Activated naive CD4-positive, alpha-beta T cell treated with anti-CD3 and anti-CD28 coated beads, Interleukin-2, amount 50 U/mL, for 24 hours (primary cell): ENCODE data around the gene CTNNA3.

Experiments
- H3K27ac Mint-ChIP-seq: one replicate; pipeline ENCODE4 v1.8.0; 2021; ENCODE audit warnings: mild to moderate bottlenecking, mixed read lengths
- H3K27me3 Mint-ChIP-seq: one replicate; pipeline ENCODE4 v1.8.0; 2021; ENCODE audit warnings: mixed read lengths
- H3K36me3 Mint-ChIP-seq: one replicate; pipeline ENCODE4 v1.8.0; 2021; ENCODE audit warnings: mixed read lengths
- H3K4me1 Mint-ChIP-seq: one replicate; pipeline ENCODE4 v1.8.0; 2021; ENCODE audit warnings: mixed read lengths
- H3K4me3 Mint-ChIP-seq: one replicate; pipeline ENCODE4 v1.8.0; 2021; ENCODE audit warnings: mild to moderate bottlenecking, mixed read lengths
- H3K9me3 Mint-ChIP-seq: one replicate; pipeline ENCODE4 v1.8.0; 2021; ENCODE audit warnings: mixed read lengths

The CTNNA3 gene

DNA sequence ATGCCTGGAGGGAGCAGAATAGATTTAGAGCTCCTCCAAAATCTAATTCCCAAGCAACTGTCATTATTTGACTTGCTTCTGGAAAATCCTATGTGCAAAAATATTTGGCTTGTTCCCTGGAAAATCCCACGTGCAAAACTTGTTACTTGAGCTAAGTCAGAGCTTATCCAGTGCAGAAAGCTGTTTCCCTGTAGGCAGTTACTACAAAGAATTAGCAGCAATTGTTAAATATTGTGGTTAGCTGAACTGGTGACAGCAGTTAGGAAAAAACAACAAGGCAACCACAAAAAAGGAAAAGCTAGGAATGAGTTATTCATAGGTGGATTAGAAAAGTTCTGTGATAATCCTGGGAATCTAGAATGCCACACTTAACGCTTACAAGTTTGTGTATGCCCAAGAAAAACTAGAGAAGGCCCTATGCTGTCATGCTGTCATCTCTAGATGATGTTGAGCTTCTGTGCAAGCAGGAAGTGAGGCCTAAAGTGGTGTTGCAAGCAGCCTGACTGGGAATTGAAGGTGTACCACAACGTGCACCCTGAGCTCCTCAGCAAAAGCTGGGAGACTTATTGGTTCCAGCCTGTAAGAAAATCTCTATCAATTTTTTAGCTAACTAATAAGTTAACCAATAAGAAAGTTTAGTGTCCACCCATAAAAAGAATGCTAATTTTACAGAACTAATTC is 1508.8 kb downstream of the CTNNA3 start:
- Mint-ChIP-seq H3K36me3 (no peaks in the 10 kb centered on the region), H3K4me1 (no peaks in the 10 kb centered on the region), H3K4me3 (no peak overlapping the region), H3K27me3 (no peaks in the 10 kb centered on the region), H3K27ac (no peak overlapping the region), H3K9me3 (no peaks in the 10 kb centered on the region)

DNA sequence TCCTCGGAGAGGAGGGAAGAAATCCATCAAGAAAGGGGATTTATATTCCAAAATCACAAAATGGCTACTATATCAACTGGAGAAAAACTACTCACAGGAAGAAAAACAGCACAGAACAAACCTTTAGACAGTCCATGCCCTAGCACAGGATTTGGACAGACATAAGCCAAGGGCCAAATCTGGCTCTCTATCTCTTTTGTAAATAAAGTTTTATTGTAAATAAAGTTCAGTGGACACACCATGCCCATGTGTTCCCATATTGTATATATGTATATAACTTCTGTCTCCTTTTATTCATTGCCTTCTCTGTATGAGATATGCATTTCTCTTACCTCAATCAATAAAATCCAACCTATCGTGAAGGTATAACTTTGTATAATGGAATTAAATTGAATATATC is 1513.0 kb downstream of the CTNNA3 start:
- Mint-ChIP-seq H3K4me3 (no peak overlapping the region), H3K4me1 (no peaks in the 10 kb centered on the region), H3K36me3 (no peaks in the 10 kb centered on the region), H3K27ac (no peak overlapping the region), H3K27me3 (no peaks in the 10 kb centered on the region), H3K9me3 (no peaks in the 10 kb centered on the region)

GRCh38 chr10:66180581-66181318 is 1515.2 kb downstream of the CTNNA3 start:
- H3K9me3 Mint-ChIP-seq, result no peaks in the 10 kb centered on the region
- H3K27ac Mint-ChIP-seq, result no peak overlapping the region
- no peaks in the 10 kb centered on the region for H3K27me3 Mint-ChIP-seq
- no peaks in the 10 kb centered on the region for H3K36me3 Mint-ChIP-seq
- H3K4me1 Mint-ChIP-seq, result no peaks in the 10 kb centered on the region
- no peak overlapping the region for H3K4me3 Mint-ChIP-seq

DNA sequence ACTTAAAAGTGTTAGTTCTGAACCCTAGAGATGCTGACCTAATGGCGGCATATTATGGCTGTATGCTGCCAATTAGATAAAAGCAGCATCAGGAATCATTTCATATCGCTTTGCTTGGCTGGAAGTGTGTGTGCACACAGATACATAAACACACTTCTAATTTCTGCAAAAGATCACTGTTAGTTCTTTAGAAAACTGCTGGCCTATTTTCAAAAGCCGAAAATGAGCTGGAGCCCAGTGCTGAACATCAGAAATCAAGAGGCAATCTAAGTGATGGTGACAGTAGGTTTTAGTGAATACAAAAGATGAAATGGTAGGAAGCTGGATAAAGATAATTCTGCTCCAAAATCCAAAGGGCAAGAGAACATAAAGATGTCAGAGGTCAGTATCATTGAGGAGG is 1516.0 kb downstream of the CTNNA3 start:
- Mint-ChIP-seq H3K27me3 (no peaks in the 10 kb centered on the region), H3K9me3 (no peaks in the 10 kb centered on the region), H3K4me1 (no peaks in the 10 kb centered on the region), H3K36me3 (no peaks in the 10 kb centered on the region), H3K4me3 (no peak overlapping the region), H3K27ac (no peak overlapping the region)

DNA sequence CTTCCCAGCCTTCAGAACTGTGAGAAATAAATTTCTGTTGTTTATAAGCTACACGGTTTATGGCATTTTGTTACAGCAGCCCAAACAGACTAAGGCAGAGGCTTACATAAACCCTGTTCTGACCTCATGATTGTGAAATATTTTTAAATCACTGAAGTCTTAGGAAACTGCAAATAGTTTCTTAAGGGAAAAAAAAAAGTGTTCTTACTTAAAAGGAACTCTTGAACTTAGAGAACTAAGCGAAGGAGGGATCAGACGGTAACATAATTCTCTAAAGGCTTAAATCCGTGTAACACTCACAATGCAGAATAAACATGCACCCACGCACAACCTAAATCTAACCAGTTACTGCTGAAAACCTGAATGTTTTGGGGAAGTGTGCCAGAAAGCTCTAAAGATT is 1519.2 kb downstream of the CTNNA3 start:
- Mint-ChIP-seq H3K27me3 (peaks cover 2% of the 10 kb centered on the region), H3K36me3 (no peaks in the 10 kb centered on the region), H3K4me1 (no peaks in the 10 kb centered on the region), H3K27ac (no peak overlapping the region), H3K9me3 (no peaks in the 10 kb centered on the region), H3K4me3 (no peak overlapping the region)

GRCh38 chr10:66167816-66168215 is 1528.2 kb downstream of the CTNNA3 start:
- Mint-ChIP-seq H3K27me3 (peaks cover 6% of the 10 kb centered on the region), H3K4me1 (no peaks in the 10 kb centered on the region), H3K9me3 (no peaks in the 10 kb centered on the region), H3K4me3 (no peak overlapping the region), H3K36me3 (no peaks in the 10 kb centered on the region), H3K27ac (no peak overlapping the region)

GRCh38 chr10:66162560-66163143 is 1533.3 kb downstream of the CTNNA3 start:
- H3K9me3 Mint-ChIP-seq, result no peaks in the 10 kb centered on the region
- no peak overlapping the region for H3K4me3 Mint-ChIP-seq
- H3K27me3 Mint-ChIP-seq, result peaks cover 1% of the 10 kb centered on the region
- H3K4me1 Mint-ChIP-seq, result no peaks in the 10 kb centered on the region
- H3K27ac Mint-ChIP-seq, result no peak overlapping the region
- H3K36me3 Mint-ChIP-seq, result no peaks in the 10 kb centered on the region

DNA sequence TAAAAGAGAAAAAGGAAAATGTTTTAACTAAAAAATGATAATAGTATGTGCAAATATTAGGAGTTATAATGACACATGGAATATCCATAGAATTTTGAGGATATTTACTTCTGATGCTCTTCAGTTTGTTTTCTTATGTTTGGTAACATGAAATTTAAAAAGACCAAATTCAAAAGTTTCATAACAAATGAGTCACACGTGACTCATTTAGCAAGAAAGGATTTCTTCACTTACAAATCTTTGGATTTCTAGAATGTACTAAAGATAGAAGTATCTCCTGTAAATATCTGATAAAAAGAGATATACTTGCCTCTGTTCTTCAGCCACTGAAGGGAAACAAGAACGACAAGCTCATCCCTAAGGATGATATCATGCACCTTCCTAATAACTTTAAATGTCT is 1544.6 kb downstream of the CTNNA3 start:
- Mint-ChIP-seq H3K36me3 (no peaks in the 10 kb centered on the region), H3K27me3 (no peaks in the 10 kb centered on the region), H3K4me1 (no peaks in the 10 kb centered on the region), H3K27ac (no peak overlapping the region), H3K9me3 (no peaks in the 10 kb centered on the region), H3K4me3 (no peak overlapping the region)

- Mint-ChIP-seq H3K27ac (no peak overlapping the region), H3K9me3 (no peaks in the 10 kb centered on the region), H3K4me1 (no peaks in the 10 kb centered on the region), H3K27me3 (no peaks in the 10 kb centered on the region), H3K4me3 (no peak overlapping the region), H3K36me3 (no peaks in the 10 kb centered on the region)
Measured at GRCh38 chr10:66148312-66148711, 1547.7 kb downstream of the CTNNA3 start.

DNA sequence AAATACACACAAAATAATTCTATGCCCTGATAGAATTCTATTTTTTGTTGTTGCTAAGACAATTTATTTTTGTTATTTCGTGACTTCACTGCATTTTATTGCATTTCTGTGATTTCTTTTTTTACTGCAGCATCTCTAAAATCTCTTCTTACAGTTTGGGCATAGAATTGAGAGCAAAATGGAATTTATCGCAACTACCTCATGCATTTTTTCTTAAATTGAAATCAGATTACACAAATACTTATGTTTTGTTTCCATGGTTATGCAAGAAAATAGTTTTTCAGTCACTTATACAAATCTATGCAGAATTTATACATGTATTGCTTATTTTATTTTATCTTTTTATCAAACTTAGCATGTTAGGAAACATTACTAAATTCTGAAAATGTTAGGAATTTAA is 1552.0 kb downstream of the CTNNA3 start:
- no peaks in the 10 kb centered on the region for H3K36me3 Mint-ChIP-seq

DNA sequence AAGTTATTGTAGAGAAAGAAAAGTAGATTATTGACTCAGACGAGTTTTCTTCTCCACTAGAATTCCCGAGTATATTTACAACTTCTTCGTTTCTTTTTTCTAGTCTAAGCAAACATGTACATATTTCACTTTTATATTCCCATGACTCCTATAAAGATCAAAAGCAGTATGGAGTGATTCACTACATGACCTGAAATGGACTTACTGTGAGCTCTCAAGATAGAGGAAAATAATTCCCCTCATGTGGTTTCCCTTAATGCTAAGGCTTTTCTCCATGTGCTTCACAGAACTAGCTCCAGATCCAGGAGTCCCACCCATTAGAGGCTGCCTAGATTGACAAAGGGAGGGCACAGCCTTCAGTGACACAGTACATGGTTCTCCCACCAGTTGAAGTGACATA is 1593.2 kb downstream of the CTNNA3 start:
- Mint-ChIP-seq H3K9me3 (no peaks in the 10 kb centered on the region), H3K36me3 (no peaks in the 10 kb centered on the region), H3K4me1 (no peaks in the 10 kb centered on the region), H3K27me3 (no peaks in the 10 kb centered on the region), H3K4me3 (no peak overlapping the region), H3K27ac (no peak overlapping the region)

More for the DNA sequence above, 1552.0 kb downstream of the CTNNA3 start:
- no peak overlapping the region for H3K4me3 Mint-ChIP-seq
- H3K9me3 Mint-ChIP-seq, result no peaks in the 10 kb centered on the region
- no peaks in the 10 kb centered on the region for H3K4me1 Mint-ChIP-seq
- H3K27me3 Mint-ChIP-seq, result no peaks in the 10 kb centered on the region
- H3K27ac Mint-ChIP-seq, result no peak overlapping the region

- H3K36me3 Mint-ChIP-seq, result no peaks in the 10 kb centered on the region
- H3K27ac Mint-ChIP-seq, result no peak overlapping the region
- H3K4me3 Mint-ChIP-seq, result no peak overlapping the region
- H3K27me3 Mint-ChIP-seq, result no peaks in the 10 kb centered on the region
- no peaks in the 10 kb centered on the region for H3K4me1 Mint-ChIP-seq
- peaks cover 5% of the 10 kb centered on the region for H3K9me3 Mint-ChIP-seq
Measured at GRCh38 chr10:66098595-66099480, 1597.2 kb downstream of the CTNNA3 start.

DNA sequence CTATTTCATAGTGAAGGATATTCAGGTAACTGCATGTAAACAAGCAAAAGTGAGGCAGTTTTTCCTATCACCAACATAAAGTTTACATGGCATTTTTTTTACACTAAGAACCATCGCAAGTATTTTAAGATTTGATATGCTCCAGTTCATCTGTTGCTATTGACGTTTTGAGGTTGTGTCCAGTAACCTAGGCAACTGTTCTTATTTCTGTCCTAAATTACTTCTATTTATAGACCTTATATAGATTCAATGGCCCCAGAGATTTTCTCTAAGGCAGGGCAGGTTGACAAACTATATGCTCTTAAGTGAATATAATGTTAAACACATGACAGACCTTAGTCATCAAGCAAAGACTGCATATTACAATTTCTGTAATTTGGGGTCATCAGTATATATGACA is 1600.4 kb downstream of the CTNNA3 start:
- H3K4me1 Mint-ChIP-seq, result no peaks in the 10 kb centered on the region
- H3K36me3 Mint-ChIP-seq, result no peaks in the 10 kb centered on the region
- peaks cover 9% of the 10 kb centered on the region for H3K9me3 Mint-ChIP-seq
- no peaks in the 10 kb centered on the region for H3K27me3 Mint-ChIP-seq
- no peak overlapping the region for H3K27ac Mint-ChIP-seq
- H3K4me3 Mint-ChIP-seq, result no peak overlapping the region

GRCh38 chr10:66085906-66086305 is 1610.1 kb downstream of the CTNNA3 start:
- no peak overlapping the region for H3K4me3 Mint-ChIP-seq
- no peaks in the 10 kb centered on the region for H3K27me3 Mint-ChIP-seq
- no peaks in the 10 kb centered on the region for H3K4me1 Mint-ChIP-seq
- H3K27ac Mint-ChIP-seq, result no peak overlapping the region
- no peaks in the 10 kb centered on the region for H3K9me3 Mint-ChIP-seq
- H3K36me3 Mint-ChIP-seq, result no peaks in the 10 kb centered on the region

GRCh38 chr10:66071907-66072306 is 1624.1 kb downstream of the CTNNA3 start:
- no peaks in the 10 kb centered on the region for H3K27me3 Mint-ChIP-seq
- H3K4me1 Mint-ChIP-seq, result no peaks in the 10 kb centered on the region
- no peaks in the 10 kb centered on the region for H3K36me3 Mint-ChIP-seq
- H3K9me3 Mint-ChIP-seq, result peaks cover 4% of the 10 kb centered on the region
- H3K4me3 Mint-ChIP-seq, result no peak overlapping the region
- no peak overlapping the region for H3K27ac Mint-ChIP-seq
